HG02852 (cell line): ENCODE measurements around the gene GMDS.
"Not testable (repeated sequence)": the region's sequence is repeated elsewhere in the genome, so short reads cannot be mapped to it uniquely, and the experiment has no call there.

Source experiments
- ATAC-seq: cut with Tn5 transposase; IDR thresholded peaks from one replicate; pipeline ENCODE4 v1.9.1; 2021; ENCODE audit warnings: mild to moderate bottlenecking, moderate library complexity; ENCODE audit not compliant: unreplicated experiment

GMDS gene

DNA sequence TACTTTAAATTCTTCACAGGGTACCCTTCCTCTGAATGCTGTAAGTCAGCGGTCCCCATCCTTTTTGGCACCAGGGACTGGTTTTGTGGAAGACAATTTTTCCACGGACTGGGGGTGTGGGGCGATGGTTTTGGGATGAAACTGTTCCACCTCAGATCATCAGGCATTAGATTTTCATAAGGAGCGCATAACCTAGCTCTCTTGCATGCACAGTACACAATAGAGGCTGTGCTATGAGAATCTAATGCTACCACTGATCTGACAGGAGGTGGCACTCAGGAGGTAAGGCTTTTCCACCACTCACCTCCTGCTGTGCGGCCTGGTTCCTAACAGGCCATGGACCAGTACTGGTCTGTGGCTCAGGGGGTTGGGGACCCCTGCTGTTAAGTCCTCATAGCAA is 399.9 kb downstream of the GMDS start:
- not testable (repeated sequence) for ATAC-seq

DNA sequence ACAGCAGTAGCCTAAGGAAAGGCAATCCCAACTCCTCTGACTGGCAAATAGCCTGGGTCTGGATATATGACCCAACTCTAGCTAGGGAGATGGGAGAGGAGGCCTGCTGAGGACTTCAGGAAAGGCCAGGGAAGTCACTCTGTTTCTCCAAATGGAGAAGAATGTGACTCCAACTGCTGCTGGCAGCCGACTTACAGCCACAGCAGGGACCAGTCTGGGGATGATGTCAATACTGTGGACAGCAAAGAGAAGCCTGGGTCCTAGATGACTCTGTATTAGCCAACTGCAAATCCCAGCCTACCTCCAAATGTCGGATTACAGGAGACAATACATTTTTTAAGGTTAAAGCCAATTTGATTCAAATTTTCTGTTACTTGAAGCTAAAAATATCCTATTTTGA is 403.1 kb downstream of the GMDS start:
- no peak for ATAC-seq

DNA sequence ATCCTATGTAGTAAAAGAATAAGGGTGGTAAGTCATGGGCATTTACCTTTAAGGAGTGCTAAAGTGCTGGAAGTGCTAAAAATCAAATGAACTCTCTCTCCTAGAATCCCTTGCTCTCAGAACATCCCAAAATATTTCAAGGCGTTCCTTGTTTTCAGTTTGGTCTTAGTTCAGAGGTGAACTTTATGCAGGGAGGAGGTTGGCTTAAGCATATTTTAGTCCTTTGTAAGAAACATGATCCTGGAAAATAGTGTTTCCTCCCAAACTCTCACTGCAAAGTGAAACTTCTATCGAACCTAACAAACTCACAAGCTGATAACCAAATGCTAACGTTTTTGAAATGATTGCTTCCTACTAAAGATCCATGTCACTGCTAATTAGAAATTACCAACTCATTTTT is 404.3 kb downstream of the GMDS start:
- ATAC-seq, result no peak

- no peak for ATAC-seq
Observed at GRCh38 chr6:1840491-1841121, 404.8 kb downstream of the GMDS start.

DNA sequence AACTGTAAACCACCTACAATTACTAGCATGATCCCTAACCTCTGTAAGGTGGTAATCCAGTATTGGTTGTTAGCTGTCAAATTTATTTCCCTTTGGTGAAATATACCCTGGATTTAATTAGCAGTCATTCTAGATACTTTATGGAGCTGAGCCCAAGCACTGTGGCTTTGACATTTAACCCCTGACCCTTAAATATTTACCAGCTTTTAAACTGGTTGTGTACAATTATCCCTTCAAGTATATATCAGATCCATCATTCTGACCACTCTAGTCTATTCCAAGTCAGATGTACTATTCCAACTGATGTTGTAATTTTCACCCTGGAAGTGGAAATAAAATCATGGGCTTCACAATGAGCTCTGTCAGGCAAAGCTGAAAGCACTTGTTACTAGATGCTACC is 406.0 kb downstream of the GMDS start:
- no peak for ATAC-seq

DNA sequence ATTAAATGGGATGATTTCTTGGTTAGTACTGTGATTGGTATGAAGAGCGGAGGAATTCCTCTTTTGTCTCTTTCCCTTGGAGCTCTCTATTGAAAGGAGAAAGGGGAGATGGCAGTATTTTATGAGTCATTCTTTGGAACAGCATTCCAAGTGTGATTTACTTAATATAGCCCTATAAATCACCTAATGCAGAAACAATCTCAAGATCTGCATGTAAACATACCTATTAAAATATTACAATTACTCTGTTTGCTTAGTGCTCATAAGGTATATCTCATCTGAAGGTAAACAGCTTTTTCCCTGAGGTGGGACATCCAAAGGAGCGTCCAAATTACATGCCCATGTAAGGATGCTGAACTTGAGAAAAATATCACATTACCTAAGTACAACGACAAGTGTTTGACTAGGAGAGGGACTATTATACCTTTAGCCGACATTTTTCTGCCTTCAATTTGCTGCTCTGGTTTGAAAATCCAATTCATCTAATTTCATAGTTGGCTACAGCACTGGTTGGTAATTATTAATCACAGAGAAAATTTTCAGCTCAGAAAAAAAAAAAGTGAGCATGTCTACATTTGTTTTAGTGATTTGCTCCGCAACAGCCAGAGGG is 406.7 kb downstream of the GMDS start:
- no peak for ATAC-seq

GRCh38 chr6:1837826-1838225 is 407.6 kb downstream of the GMDS start:
- no peak for ATAC-seq

DNA sequence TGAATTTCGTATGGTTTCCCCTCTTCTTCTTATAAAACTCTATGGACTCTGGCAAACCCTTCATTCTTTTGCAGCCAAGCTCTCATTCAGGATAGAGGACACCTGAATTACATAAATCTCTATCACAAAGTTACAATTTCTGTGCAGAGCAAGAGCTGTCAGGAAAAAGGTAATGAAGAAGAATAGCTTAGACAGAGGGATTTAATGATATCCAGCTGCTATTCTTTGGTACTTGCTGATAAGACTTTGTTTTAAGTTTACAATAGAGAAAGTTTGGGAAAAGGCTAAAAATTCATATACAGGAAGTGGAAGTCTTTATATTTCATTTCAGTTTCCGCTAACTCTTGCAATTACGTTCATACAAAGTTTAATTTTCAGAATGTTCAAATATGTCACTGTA is 408.7 kb downstream of the GMDS start:
- ATAC-seq, result no peak

- ATAC-seq, result no peak
Observed at GRCh38 chr6:1834646-1835516, 410.5 kb downstream of the GMDS start.

DNA sequence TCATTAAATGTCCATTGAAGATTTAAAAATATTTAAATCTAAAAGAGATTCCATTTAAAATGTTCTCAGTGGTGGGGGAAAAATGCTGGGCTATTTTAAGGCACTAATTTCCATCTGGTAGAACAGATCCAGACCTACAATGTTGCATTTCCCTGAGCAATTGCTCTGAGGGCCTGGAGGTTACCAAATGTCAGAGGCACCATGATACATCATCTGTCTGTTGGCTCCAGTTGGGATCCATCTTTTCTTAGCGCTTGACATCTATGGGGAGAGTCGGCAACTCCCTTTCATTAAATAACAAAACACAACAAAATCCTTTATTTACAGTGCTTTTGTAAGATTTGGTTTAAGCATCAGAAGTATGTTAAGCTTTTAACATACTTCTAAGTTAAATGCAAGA is 411.2 kb downstream of the GMDS start:
- no peak for ATAC-seq

DNA sequence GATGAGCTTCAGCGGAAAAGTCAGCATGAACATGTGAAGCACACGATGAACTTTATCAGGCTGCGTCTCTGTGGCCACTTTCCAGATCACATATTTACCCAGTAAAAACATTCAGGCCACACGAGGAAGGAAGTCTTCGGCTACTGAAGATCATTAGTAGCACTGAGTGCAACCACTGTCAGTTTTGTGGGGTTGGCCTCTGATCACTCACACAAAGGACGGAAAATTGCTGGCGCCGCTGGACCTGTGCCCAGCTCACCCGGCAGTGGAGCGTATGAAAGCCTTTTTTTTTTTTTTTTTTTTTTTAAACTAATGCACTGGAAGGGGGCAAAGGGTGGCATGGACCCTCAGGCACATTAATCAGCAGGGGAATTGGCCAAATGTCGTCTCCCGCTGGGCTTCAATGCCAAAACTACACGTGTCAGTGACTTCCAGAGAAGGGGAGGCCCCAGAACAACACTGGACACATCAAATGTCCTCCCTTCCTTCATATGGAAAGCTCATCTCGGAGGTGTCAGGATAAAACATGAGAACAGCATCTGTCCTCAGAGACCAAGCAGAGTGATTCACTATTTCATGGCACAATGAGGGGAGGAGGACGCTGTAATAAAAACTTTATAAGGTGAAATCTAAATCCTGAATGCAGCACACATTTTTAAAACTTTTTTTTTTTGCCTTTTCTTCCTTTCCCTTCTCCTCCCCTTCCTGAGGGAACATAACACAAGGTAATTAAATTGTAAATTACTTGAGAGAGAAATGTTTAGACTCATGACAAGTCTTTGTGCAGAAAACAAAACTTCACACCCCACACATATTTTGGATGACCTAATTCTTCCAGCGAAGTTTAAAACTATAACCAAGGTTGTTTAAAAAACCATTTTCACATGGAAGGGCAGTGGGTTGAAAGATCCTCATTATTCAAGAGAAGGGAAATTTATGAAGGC is 412.3 kb downstream of the GMDS start:
- no peak for ATAC-seq

DNA sequence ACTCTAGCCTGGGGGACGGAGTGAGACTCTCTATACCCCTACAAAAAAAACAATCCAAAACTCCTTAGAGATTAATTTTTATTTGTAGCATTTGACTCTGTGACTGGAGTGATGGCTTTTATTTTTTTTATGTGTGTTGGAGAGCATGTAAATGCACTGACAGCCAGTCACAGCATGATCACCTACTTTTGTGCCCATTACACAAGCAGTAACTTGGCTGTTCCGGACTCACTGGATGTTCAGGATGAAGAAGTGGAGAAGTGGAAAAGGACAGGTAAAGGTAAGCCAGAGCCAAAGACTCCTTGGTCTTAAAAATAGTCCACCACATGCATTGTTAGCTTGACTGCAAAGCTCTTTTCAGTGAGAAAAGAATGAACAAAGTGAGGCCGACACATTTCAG is 413.0 kb downstream of the GMDS start:
- no peak for ATAC-seq

GRCh38 chr6:1827984-1828793 is 417.2 kb downstream of the GMDS start:
- no peak for ATAC-seq

GRCh38 chr6:1825926-1826325 is 419.5 kb downstream of the GMDS start:
- ATAC-seq, result no peak

- ATAC-seq, result no peak
Observed at GRCh38 chr6:1825277-1825676, 420.1 kb downstream of the GMDS start.

- ATAC-seq, result no peak
Observed at GRCh38 chr6:1821513-1822183, 423.8 kb downstream of the GMDS start.

- ATAC-seq, result no peak
Observed at GRCh38 chr6:1821164-1821512, 424.3 kb downstream of the GMDS start.

GRCh38 chr6:1820714-1821113 is 424.7 kb downstream of the GMDS start:
- no peak for ATAC-seq

- no peak for ATAC-seq
Observed at GRCh38 chr6:1820165-1820564, 425.2 kb downstream of the GMDS start.

DNA sequence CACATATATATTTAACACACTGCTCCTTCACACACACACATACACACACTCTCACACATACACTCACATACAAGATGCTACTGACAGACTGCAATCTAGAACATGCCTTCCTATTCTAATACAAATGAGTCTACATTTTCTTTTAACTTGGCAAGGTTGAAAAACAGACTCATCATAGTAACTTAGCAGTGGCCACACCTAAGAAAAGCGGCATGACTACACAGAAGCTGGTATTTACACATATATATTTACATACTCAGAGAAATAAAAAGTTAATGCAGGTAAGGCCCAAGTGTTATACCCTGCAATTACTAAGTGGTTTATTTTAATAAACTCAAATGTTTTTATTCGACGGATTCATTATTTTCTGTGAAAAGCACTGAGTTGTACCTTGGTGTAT is 426.4 kb downstream of the GMDS start:
- no peak for ATAC-seq
